SK-N-SH (cell line): ENCODE data around the gene RFX4. TPM values are rescaled to one million over a fixed set of nuclear protein-coding genes. Genes with fewer than 3 reads are reported as not detected.
A peak's percentile ranks its signal among the peaks of the same experiment; 100 is the strongest.

Experiments used
- CTCF ChIA-PET: fragments of 300-600, 350-600 bp; formaldehyde crosslinking; extraction: SDS; loops from one replicate; lab custom pipeline; 2021; lab: Yijun Ruan, JAX
- POLR2A ChIA-PET: fragments of 350-600 bp; sonication (Branson Sonifier 250); formaldehyde crosslinking; extraction: SDS; loops from one replicate; lab custom pipeline; 2020; ENCODE audit warnings: antibody characterized with exemption, inconsistent platforms; lab: Yijun Ruan, JAX
- DNase-seq: peaks from one replicate; pipeline ENCODE4 v3.0.0; 2012
- H2AFZ ChIP-seq: fragments of 200-600 bp; sonication (generic); 2 replicates; pipeline ENCODE4 v1.8.1; 2016; ENCODE audit warnings: antibody characterized with exemption, mild to moderate bottlenecking, low read depth
- H3F3A ChIP-seq: fragments of 200-600 bp; sonication (generic); replicated peaks from 2 replicates; pipeline ENCODE3; 2016; ENCODE audit warnings: antibody characterized with exemption, mild to moderate bottlenecking; ENCODE audit not compliant: insufficient read depth
- H3K27ac ChIP-seq, 2 experiments: fragments of 200-500 bp in 1 of 2; fragments of 200-600 bp in 1 of 2; sonication (Bioruptor generic) in 1 of 2; sonication (generic), shearing (Covaris generic) in 1 of 2; 2 replicates each; pipeline versions ENCODE4 v1.5.1 to v1.6.1; 2014 to 2016; ENCODE audit warnings: low read depth in 2 of 2, inconsistent platforms in 1 of 2, low read length in 1 of 2, mild to moderate bottlenecking in 1 of 2, mixed read lengths in 1 of 2
- H3K27me3 ChIP-seq: fragments of 200-600 bp; sonication (generic), shearing (Covaris generic); 2 replicates; pipeline ENCODE4 v1.6.1; 2016; ENCODE audit warnings: mixed run types; ENCODE audit not compliant: insufficient read depth
- H3K36me3 ChIP-seq, 2 experiments: fragments of 200-500 bp in 1 of 2; fragments of 200-600 bp in 1 of 2; sonication (Bioruptor generic) in 1 of 2; sonication (generic) in 1 of 2; replicated peaks in 1 of 2; 2 replicates each; pipeline versions ENCODE3 to v1.5.1; 2014 to 2016; ENCODE audit warnings: low read length in 1 of 2, mild to moderate bottlenecking in 1 of 2; ENCODE audit not compliant: insufficient read depth in 2 of 2, control insufficient read depth in 1 of 2
- H3K4me1 ChIP-seq, 2 experiments: fragments of 200-500 bp in 1 of 2; fragments of 200-600 bp in 1 of 2; sonication (Bioruptor generic) in 1 of 2; sonication (generic), shearing (Covaris generic) in 1 of 2; 2 replicates each; pipeline versions ENCODE4 v1.5.1 to v1.6.1; 2014 to 2016; ENCODE audit warnings: low read depth in 1 of 2, low read length in 1 of 2, mixed run types in 1 of 2; ENCODE audit not compliant: insufficient read depth in 2 of 2, control insufficient read depth in 1 of 2
- H3K4me2 ChIP-seq: fragments of 200-600 bp; sonication (generic), shearing (Covaris generic); 2 replicates; pipeline ENCODE4 v1.6.1; 2017; ENCODE audit warnings: mixed run types
- H3K4me3 ChIP-seq, 2 experiments: fragments of 200-500 bp in 1 of 2; fragments of 200-600 bp in 1 of 2; sonication (Bioruptor generic) in 1 of 2; sonication (generic), shearing (Covaris generic) in 1 of 2; 2 replicates each; pipeline versions ENCODE4 v1.5.1 to v1.8.1; 2014 to 2016; ENCODE audit warnings: low read depth in 2 of 2, inconsistent platforms in 1 of 2, low read length in 1 of 2, mild to moderate bottlenecking in 1 of 2, mixed read lengths in 1 of 2, moderate library complexity in 1 of 2
- H3K79me2 ChIP-seq: fragments of 200-600 bp; sonication (generic); 2 replicates; pipeline ENCODE4 v1.8.1; 2017; ENCODE audit warnings: mild to moderate bottlenecking; ENCODE audit not compliant: insufficient read depth
- H3K9ac ChIP-seq: fragments of 200-600 bp; sonication (generic); 2 replicates; pipeline ENCODE4 v1.6.1; 2017; ENCODE audit warnings: mixed run types
- H3K9me2 ChIP-seq: fragments of 200-600 bp; sonication (generic); 2 replicates; pipeline ENCODE4 v1.6.1; 2017; ENCODE audit warnings: mixed run types
- H3K9me3 ChIP-seq: fragments of 200-600 bp; sonication (generic); 2 replicates; pipeline ENCODE4 v1.6.1; 2017; ENCODE audit warnings: mixed run types, mild to moderate bottlenecking, moderate library complexity
- H4K20me1 ChIP-seq: fragments of 200-600 bp; sonication (generic); 2 replicates; pipeline ENCODE4 v1.6.1; 2017; ENCODE audit warnings: mild to moderate bottlenecking, mixed run types; ENCODE audit not compliant: insufficient read depth
- CHD2 ChIP-seq: fragments of 150-350 bp; IDR thresholded peaks from 2 replicates; pipeline ENCODE4 v1.6.1; 2018; ENCODE audit warnings: low read length; ENCODE audit not compliant: partially characterized antibody
- ELF1 ChIP-seq: IDR thresholded peaks from 2 replicates; pipeline ENCODE4 v1.4.0; 2012
- EZH2phosphoT487 ChIP-seq: fragments of 200-600 bp; sonication (generic); IDR thresholded peaks from 2 replicates; pipeline ENCODE4 v1.6.1; 2017; ENCODE audit warnings: low read depth, mixed run types, mild to moderate bottlenecking, antibody characterized with exemption, moderate library complexity, borderline replicate concordance
- FOXJ3 ChIP-seq: sonication (generic); formaldehyde crosslinking; IDR thresholded peaks from 2 replicates; pipeline ENCODE4 v1.5.1; 2020; ENCODE audit warnings: mild to moderate bottlenecking, missing genetic modification reagents
- FOXM1 ChIP-seq: IDR thresholded peaks from 2 replicates; pipeline ENCODE4 v1.4.0; 2012; ENCODE audit warnings: low read depth, mild to moderate bottlenecking
- GABPA ChIP-seq: IDR thresholded peaks from 2 replicates; pipeline ENCODE4 v1.4.0; 2012; ENCODE audit warnings: low read depth, mild to moderate bottlenecking
- GATA2 ChIP-seq: sonication (generic); formaldehyde crosslinking; IDR thresholded peaks from 2 replicates; pipeline ENCODE4 v1.5.0; 2020; ENCODE audit warnings: mild to moderate bottlenecking, missing genetic modification reagents
- IRF3 ChIP-seq: fragments of 150-350 bp; IDR thresholded peaks from 2 replicates; pipeline ENCODE4 v1.6.1; 2016; ENCODE audit warnings: mild to moderate bottlenecking, low read depth, low read length
- JUND ChIP-seq: IDR thresholded peaks from 2 replicates; pipeline ENCODE4 v1.4.0; 2012
- MXI1 ChIP-seq: IDR thresholded peaks from 2 replicates; pipeline ENCODE4 v1.6.1; 2012; ENCODE audit warnings: mild to moderate bottlenecking, low read depth, low read length, improper control_type of control experiment
- NFIC ChIP-seq: IDR thresholded peaks from 2 replicates; pipeline ENCODE4 v1.4.0; 2012; ENCODE audit warnings: borderline replicate concordance
- RAD21 ChIP-seq: IDR thresholded peaks from 2 replicates; pipeline ENCODE4 v1.6.1; 2012; ENCODE audit warnings: mild to moderate bottlenecking, low read length
- REST ChIP-seq: IDR thresholded peaks from 2 replicates; pipeline ENCODE4 v1.6.1; 2012; ENCODE audit warnings: mild to moderate bottlenecking, low read depth, low read length, moderate library complexity
- RFX5 ChIP-seq: IDR thresholded peaks from 2 replicates; pipeline ENCODE4 v1.6.1; 2012; ENCODE audit warnings: mild to moderate bottlenecking, improper control_type of control experiment, low read length
- RXRA ChIP-seq: IDR thresholded peaks from 2 replicates; pipeline ENCODE4 v1.4.0; 2012; ENCODE audit warnings: low read depth, mild to moderate bottlenecking, borderline replicate concordance
- SIN3A ChIP-seq: IDR thresholded peaks from 2 replicates; pipeline ENCODE4 v1.6.1; 2012; ENCODE audit warnings: low read depth, mild to moderate bottlenecking, low read length, moderate library complexity, borderline replicate concordance
- SMC3 ChIP-seq: IDR thresholded peaks from 2 replicates; pipeline ENCODE4 v1.6.1; 2012; ENCODE audit warnings: low read depth, low read length, improper control_type of control experiment
- TEAD4 ChIP-seq: IDR thresholded peaks from 2 replicates; pipeline ENCODE4 v1.4.0; 2012; ENCODE audit warnings: mild to moderate bottlenecking, borderline replicate concordance; ENCODE audit not compliant: insufficient read depth
- USF1 ChIP-seq: IDR thresholded peaks from 2 replicates; pipeline ENCODE4 v1.4.0; 2012; ENCODE audit warnings: low read depth, borderline replicate concordance
- YY1 ChIP-seq: IDR thresholded peaks from 2 replicates; pipeline ENCODE4 v1.4.0; 2012; ENCODE audit warnings: low read depth, mild to moderate bottlenecking
- whole genome bisulfite sequencing: methylation state at CpG from one replicate; pipeline ENCODE4 v1.1.6; 2017; ENCODE audit warnings: low lambda C conversion rate; 5-methylcytosine and 5-hydroxymethylcytosine counted together
- polyA plus RNA-seq, 3 experiments: library from polyadenylated mRNA; depleted of rRNA; stranded (reverse); fragments of >200 nt; gene quantifications; 2 replicates each; pipeline ENCODE4 v1.2.3, GENCODE V29; 2012

Gene RFX4
- polyA plus RNA-seq, 1 of the 3 experiments (the other 2 are of a cell fraction), result not detected

- no peak for TF ChIP-seq USF1
- no peak for TF ChIP-seq RAD21
- TF ChIP-seq GABPA, result no peak
- no peak for TF ChIP-seq IRF3
- TF ChIP-seq FOXM1, result no peak
- Histone ChIP-seq H3K27ac (no peak overlapping the region), H3F3A (no peaks in the 10 kb centered on the region), H4K20me1 (no peaks in the 10 kb centered on the region), H3K4me1 (no peaks in the 10 kb centered on the region; a peak in 1 of 4 replicates), H3K9ac (no peak overlapping the region), H3K4me2 (peak overlapping the region; percentile 84), H2AFZ (no peak overlapping the region), H3K36me3 (no peaks in the 10 kb centered on the region), H3K4me3 (peak overlapping the region; percentile 30 to 58; a peak in 3 of 4 replicates), H3K9me2 (no peaks in the 10 kb centered on the region), H3K27me3 (peaks cover 84% of the 10 kb centered on the region), H3K9me3 (no peaks in the 10 kb centered on the region), H3K79me2 (no peaks in the 10 kb centered on the region)
- under 1% methylated on average over 36 of the region's 60 CpGs for WGBS
- POLR2A ChIA-PET, result interaction anchor here (0.6 kb wide), 1 partner anchor 1533 kb away, joined by 3 read pairs; no protein-coding TSS in a partner anchor
- DNase-seq, result peak; percentile 61
- CTCF ChIA-PET, result interaction anchor here (0.8 to 1.1 kb wide), 3 partner anchors 8 to 335 kb away, joined by 3 read pairs; no protein-coding TSS in a partner anchor
Measured at GRCh38 chr12:106583242-106584103, 669 bp downstream of the RFX4 start.

GRCh38 chr12:106584104-106585064 lies 1.6 kb downstream of the RFX4 start:
- H3K9ac ChIP-seq, result no peak overlapping the region
- ChIA-PET CTCF (interaction anchor here (0.8 to 1.1 kb wide), 3 partner anchors 9 to 334 kb away, joined by 3 read pairs; no protein-coding TSS in a partner anchor), POLR2A (interaction anchor here (0.6 kb wide), 1 partner anchor 1532 kb away, joined by 3 read pairs; no protein-coding TSS in a partner anchor)
- peak; percentile 48 for DNase-seq
- H4K20me1 ChIP-seq, result no peaks in the 10 kb centered on the region
- no peaks in the 10 kb centered on the region for H3K36me3 ChIP-seq
- H3K4me1 ChIP-seq, result no peaks in the 10 kb centered on the region; a peak in 1 of 4 replicates
- H2AFZ ChIP-seq, result no peak overlapping the region
- 5% methylated on average over 31 of the region's 41 CpGs for WGBS
- no peaks in the 10 kb centered on the region for H3F3A ChIP-seq
- peaks cover 89% of the 10 kb centered on the region for H3K27me3 ChIP-seq
- H3K4me2 ChIP-seq, result peak overlapping the region; percentile 84
- no peak overlapping the region for H3K27ac ChIP-seq
- no peaks in the 10 kb centered on the region for H3K9me2 ChIP-seq
- no peaks in the 10 kb centered on the region for H3K9me3 ChIP-seq
- H3K79me2 ChIP-seq, result no peaks in the 10 kb centered on the region
- no peak overlapping the region; a peak in 1 of 4 replicates for H3K4me3 ChIP-seq
- TF ChIP-seq MXI1 (no peak), YY1 (no peak), JUND (no peak), SMC3 (no peak), RXRA (no peak), ELF1 (no peak), EZH2phosphoT487 (no peak), GABPA (no peak), FOXJ3 (CRISPR knock-in tag) (no peak), SIN3A (no peak), NFIC (no peak), RAD21 (no peak), REST (no peak), CHD2 (no peak), TEAD4 (no peak), GATA2 (CRISPR knock-in tag) (no peak), RFX5 (no peak)
